DOHH2 (cell line): ENCODE measurements around the gene MSL2.

ENCODE experiments used
- EZH2phosphoT487 ChIP-seq: fragments of 200-600 bp; sonication (generic); IDR thresholded peaks from 2 replicates; pipeline ENCODE4 v1.6.1; 2017; ENCODE audit warnings: borderline replicate concordance, mild to moderate bottlenecking, antibody characterized with exemption, low read length, moderate library complexity, mixed read lengths
- TF ChIP-seq, protein P1 (sequence below): fragments of 200-600 bp; sonication (generic); IDR thresholded peaks from one replicate; pipeline ENCODE4 v1.5.1; 2014; ENCODE audit warnings: antibody characterized with exemption, mild to moderate bottlenecking, low read depth, low read length; ENCODE audit not compliant: poor library complexity, severe bottlenecking

DNA sequence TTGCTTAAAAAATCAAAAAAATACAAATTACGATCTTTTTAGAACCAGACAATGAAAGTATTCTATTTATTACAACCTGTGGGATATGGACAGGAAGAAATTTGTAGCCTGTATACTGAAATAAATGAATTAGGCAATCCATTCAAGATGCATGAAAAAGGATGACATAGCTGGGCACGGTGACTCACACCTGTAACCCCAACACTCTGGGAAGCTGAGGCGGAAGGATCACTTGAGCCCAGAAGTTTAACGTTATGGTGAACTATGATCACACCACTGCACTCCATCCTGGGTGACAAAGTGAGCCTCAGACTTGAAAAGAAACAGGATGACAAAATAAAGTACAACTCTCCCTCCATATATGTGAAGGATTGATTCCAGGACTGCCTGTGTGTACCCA, 74.1 kb downstream of the MSL2 start:
- TF ChIP-seq, protein P1, sequence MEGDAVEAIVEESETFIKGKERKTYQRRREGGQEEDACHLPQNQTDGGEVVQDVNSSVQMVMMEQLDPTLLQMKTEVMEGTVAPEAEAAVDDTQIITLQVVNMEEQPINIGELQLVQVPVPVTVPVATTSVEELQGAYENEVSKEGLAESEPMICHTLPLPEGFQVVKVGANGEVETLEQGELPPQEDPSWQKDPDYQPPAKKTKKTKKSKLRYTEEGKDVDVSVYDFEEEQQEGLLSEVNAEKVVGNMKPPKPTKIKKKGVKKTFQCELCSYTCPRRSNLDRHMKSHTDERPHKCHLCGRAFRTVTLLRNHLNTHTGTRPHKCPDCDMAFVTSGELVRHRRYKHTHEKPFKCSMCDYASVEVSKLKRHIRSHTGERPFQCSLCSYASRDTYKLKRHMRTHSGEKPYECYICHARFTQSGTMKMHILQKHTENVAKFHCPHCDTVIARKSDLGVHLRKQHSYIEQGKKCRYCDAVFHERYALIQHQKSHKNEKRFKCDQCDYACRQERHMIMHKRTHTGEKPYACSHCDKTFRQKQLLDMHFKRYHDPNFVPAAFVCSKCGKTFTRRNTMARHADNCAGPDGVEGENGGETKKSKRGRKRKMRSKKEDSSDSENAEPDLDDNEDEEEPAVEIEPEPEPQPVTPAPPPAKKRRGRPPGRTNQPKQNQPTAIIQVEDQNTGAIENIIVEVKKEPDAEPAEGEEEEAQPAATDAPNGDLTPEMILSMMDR, result no peak
- TF ChIP-seq EZH2phosphoT487, result no peak
